AG04450 (cell line): Measurements from ENCODE around the gene NAA35. TPM values are rescaled to one million over a fixed set of nuclear protein-coding genes. Genes with fewer than 3 reads are reported as not detected.

Source experiments
- CTCF ChIA-PET: fragments of 300-600, 350-600 bp; formaldehyde crosslinking; extraction: SDS; loops from one replicate; lab custom pipeline; 2022; ENCODE audit warnings: antibody characterized with exemption, inconsistent platforms; lab: Charles Lee
- POLR2A ChIA-PET: fragments of 350-600 bp; formaldehyde crosslinking; extraction: SDS; loops from one replicate; lab custom pipeline; 2021; ENCODE audit warnings: antibody characterized with exemption, inconsistent platforms; lab: Yijun Ruan, JAX
- DNase-seq: peaks from one replicate; pipeline ENCODE4 v3.0.0-alpha.2; 2011; ENCODE audit warnings: low read depth, low spot score
- H3K27ac ChIP-seq: one replicate; pipeline ENCODE4 v1.5.1; 2012; ENCODE audit warnings: low read depth, low read length, control low read depth
- H3K27me3 ChIP-seq: one replicate; pipeline ENCODE4 v1.6.0; 2012; ENCODE audit warnings: low read length; ENCODE audit not compliant: control insufficient read depth, insufficient read depth
- H3K4me3 ChIP-seq: 2 replicates; pipeline ENCODE4 v1.5.1; 2011; ENCODE audit warnings: mild to moderate bottlenecking, low read depth, low read length, control low read depth
- H3K9me3 ChIP-seq: 2 replicates; pipeline ENCODE4 v1.5.1; 2012; ENCODE audit warnings: low read length; ENCODE audit not compliant: control insufficient read depth, insufficient read depth
- polyA plus RNA-seq: library from polyadenylated mRNA; depleted of rRNA; stranded (reverse); fragments of >200 nt; gene quantifications from 2 replicates; pipeline ENCODE4 v1.2.3, GENCODE V29; 2011
- TF ChIP-seq, protein P1 (sequence below): IDR thresholded peaks from 2 replicates; pipeline ENCODE4 v1.5.1; 2011; ENCODE audit warnings: low read depth, low read length, control low read depth, inconsistent platforms

The NAA35 gene
- polyA plus RNA-seq, 1 experiment, result 25.2 TPM

DNA sequence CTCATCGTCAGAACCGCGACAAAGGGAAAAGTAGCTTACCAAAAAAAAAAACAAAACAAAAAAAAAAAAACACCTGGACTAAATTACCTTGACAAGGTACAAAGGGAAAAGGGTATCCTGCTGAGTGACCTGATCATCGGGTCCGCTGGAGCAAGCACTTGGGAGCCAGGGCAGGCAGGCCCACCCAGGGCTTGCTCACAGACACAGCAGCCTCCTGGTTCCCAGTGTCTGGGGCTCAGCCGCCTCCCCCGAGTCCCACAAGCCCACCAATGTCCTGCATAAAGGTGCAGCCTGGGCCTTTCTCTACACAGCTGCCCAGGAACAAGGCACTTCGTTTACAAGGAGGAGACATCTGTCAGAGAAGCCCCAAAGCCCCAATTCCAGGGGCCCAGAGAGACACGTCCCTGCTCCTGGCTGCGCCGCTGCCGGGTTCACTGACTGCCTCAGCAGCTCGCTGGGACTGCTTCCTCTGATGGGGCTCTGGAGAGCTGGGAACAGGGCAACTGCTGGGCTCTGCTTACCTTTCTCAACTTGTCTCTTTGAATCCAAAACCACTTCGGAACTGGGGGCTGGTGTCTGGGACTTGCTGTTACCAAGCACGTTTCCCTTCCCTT, 95.0 kb downstream of the NAA35 start:
- no peak overlapping the region for H3K4me3 ChIP-seq
- TF ChIP-seq, protein P1, sequence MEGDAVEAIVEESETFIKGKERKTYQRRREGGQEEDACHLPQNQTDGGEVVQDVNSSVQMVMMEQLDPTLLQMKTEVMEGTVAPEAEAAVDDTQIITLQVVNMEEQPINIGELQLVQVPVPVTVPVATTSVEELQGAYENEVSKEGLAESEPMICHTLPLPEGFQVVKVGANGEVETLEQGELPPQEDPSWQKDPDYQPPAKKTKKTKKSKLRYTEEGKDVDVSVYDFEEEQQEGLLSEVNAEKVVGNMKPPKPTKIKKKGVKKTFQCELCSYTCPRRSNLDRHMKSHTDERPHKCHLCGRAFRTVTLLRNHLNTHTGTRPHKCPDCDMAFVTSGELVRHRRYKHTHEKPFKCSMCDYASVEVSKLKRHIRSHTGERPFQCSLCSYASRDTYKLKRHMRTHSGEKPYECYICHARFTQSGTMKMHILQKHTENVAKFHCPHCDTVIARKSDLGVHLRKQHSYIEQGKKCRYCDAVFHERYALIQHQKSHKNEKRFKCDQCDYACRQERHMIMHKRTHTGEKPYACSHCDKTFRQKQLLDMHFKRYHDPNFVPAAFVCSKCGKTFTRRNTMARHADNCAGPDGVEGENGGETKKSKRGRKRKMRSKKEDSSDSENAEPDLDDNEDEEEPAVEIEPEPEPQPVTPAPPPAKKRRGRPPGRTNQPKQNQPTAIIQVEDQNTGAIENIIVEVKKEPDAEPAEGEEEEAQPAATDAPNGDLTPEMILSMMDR, result no peak
- ChIA-PET CTCF (interaction anchor here (0.6 kb wide), 1 partner anchor 335 kb away, joined by 4 read pairs; no protein-coding TSS in a partner anchor), POLR2A (no interaction called here)
- H3K27me3 ChIP-seq, result no peaks in the 10 kb centered on the region
- no peak for DNase-seq
- H3K9me3 ChIP-seq, result no peaks in the 10 kb centered on the region
- H3K27ac ChIP-seq, result no peak overlapping the region

DNA sequence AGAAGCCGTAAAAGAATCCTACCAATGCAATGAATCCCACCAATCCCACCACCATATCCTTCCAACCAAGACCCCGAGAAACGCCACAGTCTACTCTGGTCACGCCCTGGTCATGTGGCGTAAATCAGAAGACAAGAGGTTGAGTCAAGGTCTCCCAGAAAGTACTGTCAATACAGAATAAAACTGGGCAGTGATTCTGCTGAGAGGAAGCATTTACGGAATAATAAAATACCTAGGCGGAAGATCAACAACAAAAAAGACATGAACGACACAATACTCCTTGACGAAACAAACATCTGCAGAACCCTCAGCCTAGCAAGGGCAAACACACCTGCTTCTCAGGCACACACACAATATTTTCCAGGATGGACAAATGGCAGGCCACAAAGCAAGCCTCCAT, 95.6 kb downstream of the NAA35 start:
- no peak for DNase-seq
- POLR2A ChIA-PET, result no interaction called here
- H3K4me3 ChIP-seq, result no peak overlapping the region
- CTCF ChIA-PET, result no interaction called here
- TF ChIP-seq, protein P1, result no peak
- no peaks in the 10 kb centered on the region for H3K9me3 ChIP-seq
- H3K27ac ChIP-seq, result no peak overlapping the region
- H3K27me3 ChIP-seq, result no peaks in the 10 kb centered on the region

DNA sequence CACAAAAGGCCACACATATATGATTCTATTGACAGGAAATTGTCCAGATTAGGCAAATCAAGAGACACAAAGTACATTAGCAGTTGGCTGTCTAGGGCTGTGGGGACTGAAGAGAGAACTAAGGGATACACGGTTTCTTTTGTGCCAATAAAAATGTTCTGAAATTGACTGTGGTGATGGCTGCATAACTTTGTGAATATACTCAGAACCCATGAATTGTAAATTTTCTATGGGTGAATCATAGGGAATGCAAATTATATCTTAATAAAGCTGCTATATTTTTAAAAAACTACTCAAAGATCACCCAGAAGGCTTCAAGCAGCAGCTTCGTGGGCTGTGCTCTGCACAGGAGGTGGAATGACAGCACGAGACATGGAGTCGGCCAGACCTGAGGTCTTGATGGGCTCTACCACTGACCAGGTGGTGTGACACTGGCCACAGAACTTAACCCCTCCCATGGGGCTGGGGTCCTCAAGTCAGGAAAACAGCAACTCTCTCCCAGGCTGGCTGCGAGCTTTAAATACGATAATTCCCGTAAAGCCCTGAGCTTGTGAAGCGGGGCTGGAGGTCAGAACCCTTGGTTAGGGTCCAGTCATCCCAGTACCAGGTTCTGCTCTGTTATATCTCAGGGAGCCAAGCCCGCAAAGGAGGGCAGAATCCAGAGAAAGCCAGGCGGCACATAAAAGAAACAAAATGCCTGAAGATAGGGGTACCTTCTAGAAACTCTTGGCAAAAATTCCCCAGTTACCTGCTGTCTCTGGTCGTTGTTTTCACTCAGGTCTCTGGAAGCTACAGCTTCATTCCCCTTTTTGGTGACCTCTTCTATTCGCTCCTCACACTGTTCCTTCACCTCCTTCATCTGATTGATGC, 99.3 kb downstream of the NAA35 start:
- ChIA-PET CTCF (interaction anchor here (0.5 to 0.7 kb wide), 2 partner anchors 161 to 201 kb away, joined by 3 to 4 read pairs; no protein-coding TSS in a partner anchor), POLR2A (interaction anchor here (1.2 kb wide), 1 partner anchor 11 kb away, joined by 3 read pairs; no protein-coding TSS in a partner anchor)
- Histone ChIP-seq H3K9me3 (no peaks in the 10 kb centered on the region), H3K27ac (no peak overlapping the region), H3K27me3 (no peaks in the 10 kb centered on the region), H3K4me3 (no peak overlapping the region)
- no peak for DNase-seq
- TF ChIP-seq, protein P1, result no peak

DNA sequence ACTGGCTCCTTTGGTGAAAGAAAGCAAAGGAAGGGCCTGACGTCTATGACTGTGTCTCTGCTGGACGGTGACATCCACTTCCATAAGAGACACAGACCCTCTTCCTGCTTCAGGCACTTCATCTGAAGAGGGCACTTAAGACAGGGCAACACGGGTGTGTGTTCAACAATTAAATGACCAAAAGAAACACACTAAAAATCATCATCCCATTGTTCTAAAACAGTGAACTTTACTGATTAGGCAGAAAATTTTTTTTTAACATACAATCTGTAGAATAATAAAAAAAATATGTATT, 99.9 kb downstream of the NAA35 start:
- Histone ChIP-seq H3K9me3 (no peaks in the 10 kb centered on the region), H3K27me3 (no peaks in the 10 kb centered on the region), H3K27ac (no peak overlapping the region), H3K4me3 (no peak overlapping the region)
- ChIA-PET POLR2A (interaction anchor here (1.2 kb wide), 1 partner anchor 11 kb away, joined by 3 read pairs; no protein-coding TSS in a partner anchor), CTCF (no interaction called here)
- no peak for DNase-seq
- TF ChIP-seq, protein P1, result no peak

DNA sequence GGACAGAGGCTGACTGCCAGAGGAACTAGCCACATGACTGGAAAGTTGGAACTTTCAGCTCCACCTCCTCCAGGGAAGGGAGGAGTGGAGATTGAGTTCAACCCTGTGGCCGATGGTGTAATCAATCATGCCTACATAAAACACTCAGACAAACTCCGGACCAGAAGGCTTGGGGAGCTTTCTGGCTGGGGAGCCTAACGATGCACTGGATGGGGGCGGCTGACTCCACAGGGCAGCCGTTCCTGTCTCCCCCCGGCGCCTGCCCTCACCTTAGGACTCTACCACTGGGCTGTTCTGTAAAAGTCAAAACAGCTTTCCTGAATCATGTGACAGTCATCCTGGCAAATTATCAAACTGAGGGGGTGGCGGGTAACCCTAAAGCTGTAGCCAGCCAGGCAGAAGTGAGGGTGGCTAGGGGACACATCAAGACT, 100.4 kb downstream of the NAA35 start:
- POLR2A ChIA-PET, result interaction anchor here (1.2 kb wide), 1 partner anchor 12 kb away, joined by 3 read pairs; no protein-coding TSS in a partner anchor
- Histone ChIP-seq H3K27me3 (no peaks in the 10 kb centered on the region), H3K4me3 (no peak overlapping the region), H3K9me3 (no peaks in the 10 kb centered on the region), H3K27ac (no peak overlapping the region)
- CTCF ChIA-PET, result no interaction called here
- peak; percentile 8 for DNase-seq
- TF ChIP-seq, protein P1, result no peak
